Right lung (tissue), 5 donors: ENCODE results near the gene TIMM22. TPM values are rescaled to one million over a fixed set of nuclear protein-coding genes. Genes with fewer than 3 reads are reported as not detected.
"Not testable (repeated sequence)": the region's sequence is repeated elsewhere in the genome, so short reads cannot be mapped to it uniquely, and the experiment has no call there.

Source experiments
- DNase-seq, 2 donors: peaks; one replicate each; pipeline ENCODE4 v3.0.0-alpha.2; 2013
- polyA plus RNA-seq, 5 donors: library from polyadenylated mRNA; unstranded; fragments of 120-200 nt; gene quantifications; one replicate each; pipeline versions ENCODE4 v1.2.1 to v1.2.3, GENCODE V29; 2013; ENCODE audit warnings: inconsistent platforms in 1 of 5, low replicate concordance in 1 of 5; ENCODE audit not compliant: insufficient read length in 5 of 5, insufficient read depth in 1 of 5

TIMM22 gene
- polyA plus RNA-seq, 5 donors = 14.4 to 16.8 (median 15.0) TPM

DNA sequence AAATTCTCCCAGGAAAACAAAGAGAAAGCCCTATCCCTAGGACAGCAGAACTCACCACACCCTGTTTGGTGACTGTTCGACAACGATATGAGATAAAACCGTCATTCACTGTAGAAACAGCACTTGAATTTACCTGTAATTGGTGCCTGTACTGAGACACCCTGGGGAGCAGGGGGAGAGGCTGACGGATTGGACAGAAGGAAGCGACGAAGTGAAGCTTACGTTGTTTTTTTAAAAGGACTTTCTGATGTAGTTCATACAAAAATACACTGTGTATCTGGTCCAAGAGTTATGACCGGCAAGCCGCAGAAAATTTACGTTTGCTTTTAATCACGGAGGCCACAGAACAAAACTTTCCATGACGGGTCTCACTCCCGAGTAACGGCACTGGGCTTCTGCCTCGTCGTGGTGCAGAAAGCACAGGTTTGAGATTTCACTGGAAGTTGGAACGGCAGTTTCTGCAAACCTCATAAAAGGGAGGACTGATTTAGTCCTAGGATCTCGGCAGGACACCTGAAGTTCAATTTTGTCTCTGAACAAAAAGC, 27.0 kb upstream of the TIMM22 start:
- no peak for DNase-seq

DNA sequence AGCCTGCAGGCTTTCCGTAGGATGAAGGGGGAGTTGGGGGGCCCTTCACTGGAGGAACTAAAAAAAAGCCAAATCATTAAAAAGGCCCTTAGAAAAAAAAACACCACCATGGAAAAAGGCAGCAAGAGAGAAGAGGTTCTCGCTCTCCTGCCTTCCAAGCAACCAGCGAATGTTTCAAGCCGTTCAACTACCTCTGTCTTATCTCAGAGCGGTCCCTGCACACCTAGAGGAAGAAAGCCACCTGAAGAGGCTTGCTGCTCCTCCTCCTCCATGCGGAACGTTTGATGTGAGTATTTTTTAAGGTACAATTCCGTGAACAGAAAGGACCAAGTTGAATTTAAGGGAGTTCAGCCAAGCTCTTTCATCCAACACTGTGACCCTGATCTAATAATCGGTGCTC, 26.6 kb upstream of the TIMM22 start:
- DNase-seq = no peak

GRCh38 chr17:971861-972260, 25.1 kb upstream of the TIMM22 start:
- not testable (repeated sequence) for DNase-seq

GRCh38 chr17:973053-973452, 23.9 kb upstream of the TIMM22 start:
- no peak for DNase-seq

GRCh38 chr17:974778-975177, 22.2 kb upstream of the TIMM22 start:
- not testable (repeated sequence) for DNase-seq

GRCh38 chr17:975371-975915, 21.5 kb upstream of the TIMM22 start:
- no peak for DNase-seq

- no peak for DNase-seq
Measured at GRCh38 chr17:976312-976711, 20.6 kb upstream of the TIMM22 start.

DNA sequence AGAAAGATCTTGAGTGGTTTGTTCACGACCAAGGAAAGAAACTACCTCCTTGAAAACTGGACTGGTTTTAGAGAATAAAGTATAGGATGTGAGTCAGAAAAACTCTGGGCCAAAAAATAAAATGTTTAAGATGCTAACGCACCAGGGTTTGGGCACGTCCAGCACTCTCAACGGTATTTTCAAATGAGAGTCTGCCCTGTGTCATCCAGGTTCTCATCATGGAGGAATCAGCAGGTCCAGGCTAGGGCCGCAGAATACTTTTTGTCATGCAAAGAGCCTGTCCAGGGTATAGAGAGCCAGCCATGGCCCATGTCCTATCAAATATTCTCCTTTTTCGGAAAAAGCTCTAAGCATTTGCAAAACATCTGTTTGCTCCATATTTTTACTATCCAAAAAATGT, 19.8 kb upstream of the TIMM22 start:
- no peak for DNase-seq

DNA sequence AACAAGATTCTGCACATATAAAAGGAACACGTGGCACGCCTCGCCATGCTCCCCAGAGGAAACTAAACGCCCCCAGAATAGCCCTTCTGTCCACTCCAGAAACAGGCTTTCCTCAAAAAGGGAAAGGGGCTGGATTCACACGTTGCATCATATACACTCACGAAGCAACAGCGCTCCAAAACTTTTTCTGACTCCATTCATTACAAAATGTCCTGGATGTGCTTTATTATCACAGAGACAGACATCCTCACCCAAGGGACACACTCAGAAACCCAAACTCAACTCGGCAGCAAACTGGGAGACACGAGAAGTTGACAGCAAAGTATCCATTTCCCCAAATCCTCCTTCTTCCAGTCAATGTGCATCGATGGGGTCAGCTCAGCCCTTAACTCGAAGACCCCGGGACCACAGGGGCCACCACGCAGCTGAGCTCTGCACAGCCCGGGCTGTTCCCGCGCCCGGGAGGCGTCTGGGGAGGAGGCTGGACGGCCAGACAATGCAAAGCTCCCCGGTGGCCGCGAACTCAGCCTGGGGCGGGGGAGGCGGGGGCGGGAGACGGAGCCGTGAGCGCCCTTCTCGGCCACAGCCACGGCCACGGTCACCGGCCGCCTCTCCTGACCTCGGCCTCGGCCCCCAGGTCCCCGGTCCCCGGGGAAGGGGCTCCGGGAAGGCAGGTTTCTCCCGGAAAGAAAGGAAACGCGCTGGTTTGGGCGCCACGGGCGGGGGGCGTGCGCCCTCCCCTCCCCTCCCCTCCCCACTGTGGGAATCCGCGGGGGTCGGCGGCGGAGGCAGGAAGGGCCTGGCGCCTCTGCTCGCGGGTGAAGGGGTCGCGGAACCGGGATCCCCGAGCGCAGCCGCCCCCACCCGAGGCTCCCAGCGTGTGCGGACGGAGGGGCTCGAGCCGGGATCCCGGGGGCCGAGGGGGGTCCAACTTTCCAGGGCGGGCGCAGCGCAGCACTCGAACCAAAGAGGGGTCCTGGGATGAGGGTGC, 18.5 kb upstream of the TIMM22 start:
- no peak for DNase-seq

GRCh38 chr17:979212-979538, 17.8 kb upstream of the TIMM22 start:
- no peak for DNase-seq

GRCh38 chr17:979539-980405, 17.2 kb upstream of the TIMM22 start, which contains the start of gene NXN:
Gene NXN, minus strand, starts transcription at chr17:979776.
- peak; percentile 81 to 84 for DNase-seq

DNA sequence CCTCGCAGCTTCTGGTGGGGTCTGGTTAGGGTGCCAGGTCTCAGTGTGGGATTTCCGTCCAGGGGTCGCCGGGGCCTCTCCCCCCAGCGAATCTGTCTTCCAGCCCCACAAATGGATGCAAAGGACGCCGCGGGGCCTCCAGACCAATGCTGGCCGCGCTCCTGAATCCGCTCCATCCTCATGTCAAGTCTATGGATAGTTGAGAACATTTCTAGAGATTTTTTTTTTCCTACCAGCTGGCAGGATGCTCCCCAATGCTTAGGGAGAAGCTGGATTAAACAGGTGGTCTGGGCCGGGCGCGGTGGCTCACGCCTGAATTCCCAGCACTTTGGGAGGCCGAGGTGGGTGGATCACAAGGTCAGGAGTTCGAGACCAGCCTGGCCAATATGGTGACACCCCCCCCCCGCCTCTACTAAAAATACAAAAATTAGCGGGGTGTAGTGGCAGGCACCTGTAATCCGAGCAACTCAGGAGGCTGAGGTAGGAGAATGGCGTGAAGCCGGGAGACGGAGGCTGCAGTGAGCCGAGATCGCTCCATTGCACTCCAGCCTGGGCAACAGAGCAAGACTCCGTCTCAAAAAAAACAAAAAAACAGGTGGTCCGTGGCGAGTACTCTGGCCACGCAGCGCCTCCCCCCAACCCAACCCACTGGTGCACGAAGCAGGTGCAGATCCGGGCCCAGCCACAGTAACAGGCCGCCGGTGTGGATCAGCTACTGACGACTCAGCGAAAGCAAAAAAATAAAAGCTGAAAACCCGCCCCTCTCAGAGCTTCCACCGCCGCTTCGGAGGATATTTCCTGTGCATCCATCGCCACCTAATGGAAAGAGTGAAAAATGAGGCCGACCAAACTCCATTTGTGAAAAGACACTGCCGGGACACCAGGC, 16.3 kb upstream of the TIMM22 start:
- DNase-seq = peak in 1 of 2 donors; percentile 81

GRCh38 chr17:981292-981658, 15.7 kb upstream of the TIMM22 start:
- DNase-seq = no peak

DNA sequence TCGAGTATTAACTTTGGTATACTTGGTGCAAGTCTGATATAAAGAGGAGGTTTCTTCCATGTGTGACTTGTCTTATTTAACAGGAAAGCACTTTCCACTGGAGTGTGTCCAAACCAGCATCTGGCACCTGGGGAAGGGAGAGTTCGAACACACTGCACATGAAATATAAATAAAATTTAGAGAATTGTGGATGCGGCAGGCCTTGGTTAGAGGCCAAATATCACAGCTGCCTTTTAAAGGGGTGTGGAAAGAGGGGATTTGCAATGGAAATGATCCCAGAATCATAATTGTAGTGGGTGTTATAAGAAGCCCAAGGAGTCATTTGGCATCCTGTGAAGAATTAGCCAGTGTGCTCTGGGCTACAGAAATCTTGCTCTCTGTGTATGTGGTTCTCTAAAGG, 13.0 kb upstream of the TIMM22 start:
- no peak for DNase-seq

DNA sequence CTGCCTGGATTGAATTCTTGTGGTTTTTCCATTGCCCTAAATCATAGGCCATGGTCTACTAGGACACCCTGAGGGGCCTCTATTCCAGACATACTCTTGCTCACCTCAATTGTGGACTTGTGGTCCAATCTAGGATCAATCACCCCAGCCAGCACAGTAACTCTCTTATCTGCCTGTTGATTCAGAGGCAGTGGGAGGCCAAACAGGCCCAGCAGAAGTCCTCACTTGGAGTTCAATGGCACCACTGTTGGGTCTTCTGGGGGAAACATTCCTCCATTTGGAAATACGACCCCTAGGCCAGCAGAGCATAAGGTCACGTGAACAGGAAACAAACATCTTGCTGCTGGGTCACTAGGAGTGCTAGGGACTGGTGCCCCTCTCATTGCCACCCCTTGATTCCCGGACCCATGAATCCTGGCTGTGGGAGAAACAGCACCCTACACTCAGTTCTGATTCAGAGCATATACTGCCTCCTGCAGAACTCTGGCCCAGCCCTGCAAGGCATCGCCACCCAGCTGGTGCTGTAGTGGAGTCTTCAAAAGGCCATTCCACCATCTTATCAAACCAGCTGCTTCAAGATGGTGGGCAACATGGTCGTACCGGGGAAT, 10.5 kb upstream of the TIMM22 start:
- DNase-seq = no peak

DNA sequence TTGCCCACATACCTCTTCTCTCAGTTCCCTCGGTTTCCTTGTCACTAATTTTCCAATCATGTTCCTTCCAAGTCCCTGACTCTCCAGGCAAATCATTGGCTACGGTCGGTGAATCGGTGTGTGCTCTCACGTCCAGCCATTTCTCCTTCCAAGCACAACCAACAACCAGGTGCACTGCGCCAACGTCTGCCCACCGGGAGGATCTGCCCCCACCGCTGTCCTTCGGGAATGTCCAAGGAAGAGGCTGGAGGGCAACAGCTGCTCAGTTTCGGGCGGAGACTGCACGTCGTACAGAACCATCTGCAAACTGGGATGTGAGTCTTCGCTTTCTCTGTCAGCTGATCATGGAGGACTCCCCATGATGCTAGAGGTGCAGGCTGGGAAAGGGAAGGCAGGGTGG, 9.0 kb upstream of the TIMM22 start:
- DNase-seq = no peak

- DNase-seq = no peak
Measured at GRCh38 chr17:988561-988960, 8.4 kb upstream of the TIMM22 start.

DNA sequence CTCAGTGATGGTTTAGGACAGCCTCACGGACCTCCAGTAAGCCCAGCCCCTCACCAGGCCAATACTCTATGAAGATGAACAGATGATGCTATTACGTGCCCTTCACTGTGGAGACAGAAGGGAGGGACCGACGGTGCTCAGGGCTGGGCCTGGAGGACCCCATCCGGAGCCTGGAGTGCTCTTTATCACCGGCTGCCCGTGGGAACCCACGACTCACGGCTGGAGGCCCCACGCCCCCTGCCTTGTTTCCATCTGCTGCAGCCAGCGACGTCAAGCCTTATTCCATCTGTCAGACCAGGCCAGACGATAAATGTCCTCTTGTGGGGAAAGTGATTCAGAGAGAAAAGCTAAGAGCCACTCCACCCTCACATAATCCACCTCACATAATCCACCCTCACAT, 4.0 kb upstream of the TIMM22 start:
- no peak for DNase-seq

- DNase-seq = not testable (repeated sequence)
Measured at GRCh38 chr17:995324-995723, 1.6 kb upstream of the TIMM22 start.

- no peak for DNase-seq
Measured at GRCh38 chr17:998111-998510, 1.2 kb downstream of the TIMM22 start.
